GM18498 (cell line): Measurements from ENCODE around the gene CLIC5.

ENCODE experiments used
- ATAC-seq: cut with Tn5 transposase; IDR thresholded peaks from one replicate; pipeline ENCODE4 v1.9.1; 2021; ENCODE audit warnings: mild to moderate bottlenecking, moderate library complexity; ENCODE audit not compliant: unreplicated experiment

CLIC5 gene

GRCh38 chr6:45855642-45856394, 159.8 kb downstream of the CLIC5 start:
- no peak for ATAC-seq

- no peak for ATAC-seq
Observed at GRCh38 chr6:45854149-45854742, 161.4 kb downstream of the CLIC5 start.

- ATAC-seq: no peak
Observed at GRCh38 chr6:45851034-45851400, 164.6 kb downstream of the CLIC5 start.

- no peak for ATAC-seq
Observed at GRCh38 chr6:45850378-45851033, 165.2 kb downstream of the CLIC5 start.

GRCh38 chr6:45845567-45845966, 170.1 kb downstream of the CLIC5 start:
- no peak for ATAC-seq

- ATAC-seq: no peak
Observed at GRCh38 chr6:45844986-45845385, 170.7 kb downstream of the CLIC5 start.

GRCh38 chr6:45843848-45844521, 171.7 kb downstream of the CLIC5 start:
- ATAC-seq: no peak

- no peak for ATAC-seq
Observed at GRCh38 chr6:45841062-45841461, 174.6 kb downstream of the CLIC5 start.

- ATAC-seq: no peak
Observed at GRCh38 chr6:45838996-45839395, 176.7 kb downstream of the CLIC5 start.

GRCh38 chr6:45838451-45838850, 177.2 kb downstream of the CLIC5 start:
- no peak for ATAC-seq

- no peak for ATAC-seq
Observed at GRCh38 chr6:45837541-45838200, 178.0 kb downstream of the CLIC5 start.

- no peak for ATAC-seq
Observed at GRCh38 chr6:45836984-45837383, 178.7 kb downstream of the CLIC5 start.

- no peak for ATAC-seq
Observed at GRCh38 chr6:45836438-45836824, 179.2 kb downstream of the CLIC5 start.

GRCh38 chr6:45835721-45836437, 179.8 kb downstream of the CLIC5 start:
- ATAC-seq: no peak

GRCh38 chr6:45832063-45832462, 183.6 kb downstream of the CLIC5 start:
- no peak for ATAC-seq
